Left ventricle myocardium inferior (tissue), 1 donor: Measurements from ENCODE around the gene F7. TPM values are rescaled to one million over a fixed set of nuclear protein-coding genes. Genes with fewer than 3 reads are reported as not detected.
"Not testable (repeated sequence)": the region's sequence is repeated elsewhere in the genome, so short reads cannot be mapped to it uniquely, and the experiment has no call there.

Source experiments
- DNase-seq: peaks from one replicate; pipeline ENCODE4 v3.0.0-alpha.2; 2020
- H3K27ac ChIP-seq: fragments of 200-600 bp; replicated peaks from 2 replicates; pipeline ENCODE4 v1.8.0; 2021
- H3K27me3 ChIP-seq: fragments of 200-600 bp; 2 replicates; pipeline ENCODE4 v1.8.0; 2021; ENCODE audit warnings: low read depth
- H3K36me3 ChIP-seq: fragments of 200-600 bp; 2 replicates; pipeline ENCODE4 v1.8.0; 2021
- H3K4me1 ChIP-seq: fragments of 200-600 bp; 2 replicates; pipeline ENCODE4 v1.8.0; 2021
- H3K4me3 ChIP-seq: fragments of 200-600 bp; 2 replicates; pipeline ENCODE4 v1.8.0; 2021; ENCODE audit warnings: mild to moderate bottlenecking, moderate library complexity
- H3K9me3 ChIP-seq: fragments of 200-600 bp; replicated peaks from 2 replicates; pipeline ENCODE4 v1.8.0; 2021
- intact Hi-C: fragments of 100-400 bp; cut with micrococcal nuclease; formaldehyde crosslinking; loops from one replicate; pipeline ENCODE4 v1.11.0; 2022
- total RNA-seq: library from RNA; stranded (reverse); fragmentation: NEBNext Ultra II Directional; extraction: Animal tissue kit (Norgen Biotek cat#: 25700); gene quantifications from one replicate; pipeline ENCODE4 v1.2.1, GENCODE V29; 2021
- TF ChIP-seq, protein P1 (sequence below): fragments of 200-600 bp; IDR thresholded peaks from 2 replicates; pipeline ENCODE4 v1.8.0; 2021; ENCODE audit warnings: antibody characterized with exemption, mild to moderate bottlenecking, borderline replicate concordance
- donor health status: DM: no; HTN: yes; CAD: no; lungs with severe emphysema.

Gene F7
- total RNA-seq, 1 donor from 2014 or later = not detected

- H3K4me1 ChIP-seq = peaks cover 7% of the 10 kb centered on the region
- peaks cover 68% of the 10 kb centered on the region for H3K36me3 ChIP-seq
- TF ChIP-seq, protein P1, sequence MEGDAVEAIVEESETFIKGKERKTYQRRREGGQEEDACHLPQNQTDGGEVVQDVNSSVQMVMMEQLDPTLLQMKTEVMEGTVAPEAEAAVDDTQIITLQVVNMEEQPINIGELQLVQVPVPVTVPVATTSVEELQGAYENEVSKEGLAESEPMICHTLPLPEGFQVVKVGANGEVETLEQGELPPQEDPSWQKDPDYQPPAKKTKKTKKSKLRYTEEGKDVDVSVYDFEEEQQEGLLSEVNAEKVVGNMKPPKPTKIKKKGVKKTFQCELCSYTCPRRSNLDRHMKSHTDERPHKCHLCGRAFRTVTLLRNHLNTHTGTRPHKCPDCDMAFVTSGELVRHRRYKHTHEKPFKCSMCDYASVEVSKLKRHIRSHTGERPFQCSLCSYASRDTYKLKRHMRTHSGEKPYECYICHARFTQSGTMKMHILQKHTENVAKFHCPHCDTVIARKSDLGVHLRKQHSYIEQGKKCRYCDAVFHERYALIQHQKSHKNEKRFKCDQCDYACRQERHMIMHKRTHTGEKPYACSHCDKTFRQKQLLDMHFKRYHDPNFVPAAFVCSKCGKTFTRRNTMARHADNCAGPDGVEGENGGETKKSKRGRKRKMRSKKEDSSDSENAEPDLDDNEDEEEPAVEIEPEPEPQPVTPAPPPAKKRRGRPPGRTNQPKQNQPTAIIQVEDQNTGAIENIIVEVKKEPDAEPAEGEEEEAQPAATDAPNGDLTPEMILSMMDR = no peak
- intact Hi-C loops = no loop called here
- H3K27ac ChIP-seq = no peak overlapping the region
- no peak overlapping the region for H3K4me3 ChIP-seq
- H3K27me3 ChIP-seq = no peaks in the 10 kb centered on the region
- no peaks in the 10 kb centered on the region for H3K9me3 ChIP-seq
- no peak for DNase-seq
Measured at GRCh38 chr13:113077566-113077952, 28.0 kb upstream of the F7 start.

- Histone ChIP-seq H3K4me3 (no peak overlapping the region), H3K4me1 (peaks cover 13% of the 10 kb centered on the region), H3K36me3 (peaks cover 72% of the 10 kb centered on the region), H3K9me3 (no peaks in the 10 kb centered on the region), H3K27me3 (no peaks in the 10 kb centered on the region), H3K27ac (no peak overlapping the region)
- no peak for DNase-seq
- intact Hi-C loops = no loop called here
- TF ChIP-seq, protein P1 = no peak
Measured at GRCh38 chr13:113077953-113078901, 27.4 kb upstream of the F7 start.

- intact Hi-C loops = no loop called here
- DNase-seq = no peak
- H3K36me3 ChIP-seq = peaks cover 68% of the 10 kb centered on the region
Measured at GRCh38 chr13:113078902-113079780, 26.4 kb upstream of the F7 start.

GRCh38 chr13:113079781-113080080 is 25.9 kb upstream of the F7 start:
- DNase-seq, H3K9me3 ChIP-seq, H3K4me3 ChIP-seq, H3K27me3 ChIP-seq, intact Hi-C loops, H3K27ac ChIP-seq: not testable (repeated sequence)
- Histone ChIP-seq H3K36me3 (peaks cover 65% of the 10 kb centered on the region), H3K4me1 (peaks cover 21% of the 10 kb centered on the region)

More at GRCh38 chr13:113078902-113079780, 26.4 kb upstream of the F7 start:
- Histone ChIP-seq H3K4me1 (peaks cover 21% of the 10 kb centered on the region), H3K9me3 (no peaks in the 10 kb centered on the region), H3K27ac (no peak overlapping the region), H3K4me3 (no peak overlapping the region), H3K27me3 (no peaks in the 10 kb centered on the region)
- TF ChIP-seq, protein P1 = no peak

GRCh38 chr13:113080361-113080831 is 25.2 kb upstream of the F7 start:
- intact Hi-C loops = no loop called here

More at GRCh38 chr13:113080361-113080831, 25.2 kb upstream of the F7 start:
- H3K4me3 ChIP-seq = no peak overlapping the region
- no peak for DNase-seq
- no peaks in the 10 kb centered on the region for H3K27me3 ChIP-seq
- peaks cover 21% of the 10 kb centered on the region for H3K4me1 ChIP-seq
- TF ChIP-seq, protein P1 = no peak
- H3K36me3 ChIP-seq = peaks cover 66% of the 10 kb centered on the region
- no peak overlapping the region for H3K27ac ChIP-seq
- H3K9me3 ChIP-seq = no peaks in the 10 kb centered on the region
